ENCODE results near the gene NLGN1.

NLGN1 gene

GRCh38 chr3:173843060-173843459, 445.5 kb downstream of the NLGN1 start:
- ATAC-seq (no peak), DNase-seq (no peak)

- DNase-seq (no peak), ATAC-seq (no peak)
Measured at GRCh38 chr3:173846584-173846983, 449.0 kb downstream of the NLGN1 start.

- no peak for DNase-seq
- ATAC-seq = no peak
Measured at GRCh38 chr3:173849489-173849888, 451.9 kb downstream of the NLGN1 start.

GRCh38 chr3:173857154-173857553, 459.6 kb downstream of the NLGN1 start:
- DNase-seq (no peak), ATAC-seq (no peak)

GRCh38 chr3:173862701-173863100, 465.2 kb downstream of the NLGN1 start:
- DNase-seq = no peak
- no peak for ATAC-seq

GRCh38 chr3:173863551-173863950, 466.0 kb downstream of the NLGN1 start:
- ATAC-seq = no peak
- no peak for DNase-seq

GRCh38 chr3:173865900-173866498, 468.5 kb downstream of the NLGN1 start:
- ATAC-seq = no peak
- no peak for DNase-seq

- ATAC-seq = no peak
- no peak for DNase-seq
Measured at GRCh38 chr3:173869766-173870165, 472.2 kb downstream of the NLGN1 start.

GRCh38 chr3:173870976-173871375, 473.4 kb downstream of the NLGN1 start:
- no peak for ATAC-seq
- no peak for DNase-seq

- no peak for ATAC-seq
- no peak for DNase-seq
Measured at GRCh38 chr3:173875790-173876189, 478.2 kb downstream of the NLGN1 start.

GRCh38 chr3:173876476-173876875, 478.9 kb downstream of the NLGN1 start:
- ATAC-seq (no peak), DNase-seq (no peak)

GRCh38 chr3:173887888-173888287, 490.3 kb downstream of the NLGN1 start:
- DNase-seq (no peak), ATAC-seq (no peak)

- DNase-seq (no peak), ATAC-seq (no peak)
Measured at GRCh38 chr3:173889596-173889995, 492.1 kb downstream of the NLGN1 start.

- DNase-seq (no peak), ATAC-seq (no peak)
Measured at GRCh38 chr3:173890091-173890490, 492.5 kb downstream of the NLGN1 start.

- no peak for ATAC-seq
- DNase-seq = no peak
Measured at GRCh38 chr3:173891272-173892100, 493.9 kb downstream of the NLGN1 start.

- no peak for DNase-seq
- no peak for ATAC-seq
Measured at GRCh38 chr3:173892547-173892946, 495.0 kb downstream of the NLGN1 start.

- ATAC-seq = no peak
- no peak for DNase-seq
Measured at GRCh38 chr3:173893066-173893465, 495.5 kb downstream of the NLGN1 start.

GRCh38 chr3:173893835-173894234, 496.3 kb downstream of the NLGN1 start:
- no peak for ATAC-seq
- no peak for DNase-seq

- ATAC-seq (no peak), DNase-seq (no peak)
Measured at GRCh38 chr3:173897631-173898030, 500.1 kb downstream of the NLGN1 start.

GRCh38 chr3:173901649-173902048, 504.1 kb downstream of the NLGN1 start:
- DNase-seq (no peak), ATAC-seq (no peak)

GRCh38 chr3:173902401-173902800, 504.9 kb downstream of the NLGN1 start:
- no peak for DNase-seq
- no peak for ATAC-seq

- no peak for ATAC-seq
Measured at GRCh38 chr3:173902871-173903270, 505.3 kb downstream of the NLGN1 start.

GRCh38 chr3:173905381-173905780, 507.8 kb downstream of the NLGN1 start:
- ATAC-seq = no peak
- DNase-seq = no peak

More at GRCh38 chr3:173902871-173903270, 505.3 kb downstream of the NLGN1 start:
- DNase-seq = no peak

GRCh38 chr3:173911446-173911845, 513.9 kb downstream of the NLGN1 start:
- ATAC-seq = no peak
- no peak for DNase-seq
